K562 (cell line): ENCODE results near the gene ST7. TPM values are rescaled to one million over a fixed set of nuclear protein-coding genes. Genes with fewer than 3 reads are reported as not detected.

Experiments
- ATAC-seq: fragments of 200-7000 bp; cut with Tn5 transposase; 3 replicates; pipeline ENCODE4 v1.9.1; 2020; ENCODE audit warnings: moderate library complexity
- BruUV-seq: library from RNA; stranded (reverse); fragments of 400-500 nt; replicated peaks from 2 replicates; lab custom pipeline; 2021; lab: Mats Ljungman, UMichigan
- CTCF ChIA-PET: fragments of 300-600 bp; formaldehyde crosslinking; extraction: SDS; loops from one replicate; lab custom pipeline; 2021; ENCODE audit warnings: low intra/inter-chr PET ratio; lab: Yijun Ruan, JAX
- POLR2A ChIA-PET: fragments of 300-600, 350-650 bp; sonication (Branson Sonifier 250); formaldehyde crosslinking; extraction: SDS; loops from one replicate; lab custom pipeline; 2021; ENCODE audit warnings: antibody characterized with exemption, inconsistent platforms; lab: Yijun Ruan, JAX
- DNase-seq, 4 experiments: peaks; one replicate each; pipeline versions ENCODE4 v3.0.0 to v3.0.0-alpha.2; 2011 to 2018; ENCODE audit warnings: low spot score in 3 of 4, mixed read lengths in 3 of 4; ENCODE audit errors: extremely low read depth in 1 of 4
- FAIRE-seq: peaks from 2 replicates; lab custom pipeline; 2011; peaks lifted over from hg19 to GRCh38; lab: Jason Lieb, UNC
- H2AFZ ChIP-seq: 2 replicates; pipeline ENCODE4 v1.6.0; 2011; ENCODE audit warnings: low read depth, low read length, control low read depth, inconsistent platforms
- H3K27ac ChIP-seq: fragments of 200-600 bp; 3 replicates; pipeline ENCODE4 v1.8.0; 2011; ENCODE audit warnings: low read depth, mild to moderate bottlenecking, control low read depth, inconsistent platforms, low read length, moderate library complexity, mixed read lengths; ENCODE audit errors: extremely low read depth
- H3K27me3 ChIP-seq, 2 experiments: fragments of 300-600 bp in 1 of 2; 2 replicates in 1 of 2; 3 replicates in 1 of 2; pipeline versions ENCODE4 v1.6.0 to v1.8.0; 2011; ENCODE audit warnings: inconsistent platforms in 2 of 2, low read length in 2 of 2, mild to moderate bottlenecking in 1 of 2, mixed read lengths in 1 of 2, moderate library complexity in 1 of 2; ENCODE audit not compliant: control insufficient read depth in 2 of 2, insufficient read depth in 2 of 2
- H3K36me3 ChIP-seq: fragments of 300-600 bp; 3 replicates; pipeline ENCODE4 v1.8.0; 2011; ENCODE audit warnings: mild to moderate bottlenecking, low read length, inconsistent platforms; ENCODE audit not compliant: control insufficient read depth, insufficient read depth
- H3K4me1 ChIP-seq, 2 experiments: fragments of 200-600 bp in 1 of 2; replicated peaks in 1 of 2; 2 replicates in 1 of 2; 3 replicates in 1 of 2; pipeline versions ENCODE4 v1.5.1 to v1.8.0; 2011; ENCODE audit warnings: inconsistent platforms in 2 of 2, low read length in 2 of 2, mild to moderate bottlenecking in 1 of 2, mixed read lengths in 1 of 2, moderate library complexity in 1 of 2; ENCODE audit not compliant: control insufficient read depth in 2 of 2, insufficient read depth in 2 of 2
- H3K4me2 ChIP-seq: 2 replicates; pipeline ENCODE4 v1.6.1; 2011; ENCODE audit warnings: low read length, control low read depth, inconsistent platforms, mixed read lengths; ENCODE audit not compliant: insufficient read depth
- H3K4me3 ChIP-seq: fragments of 200-600 bp; sonication (generic), shearing (Covaris generic); 2 replicates; pipeline ENCODE4 v1.5.1; 2016; ENCODE audit warnings: control low read depth, inconsistent platforms
- H3K79me2 ChIP-seq: fragments of 200-600 bp; 3 replicates; pipeline ENCODE4 v1.8.0; 2011; ENCODE audit warnings: low read length, inconsistent platforms; ENCODE audit not compliant: control insufficient read depth, insufficient read depth
- H3K9ac ChIP-seq, 2 experiments: 2 replicates each; pipeline versions ENCODE4 v1.6.0 to v1.6.1; 2011; ENCODE audit warnings: low read depth in 2 of 2, low read length in 2 of 2, control low read depth in 1 of 2, inconsistent platforms in 1 of 2, mild to moderate bottlenecking in 1 of 2, mixed read lengths in 1 of 2; ENCODE audit not compliant: insufficient read depth in 1 of 2
- H3K9me1 ChIP-seq: one replicate; pipeline ENCODE4 v1.6.0; 2011; ENCODE audit warnings: inconsistent platforms, mild to moderate bottlenecking, low read length, moderate library complexity; ENCODE audit not compliant: control insufficient read depth, insufficient read depth
- H3K9me3 ChIP-seq: replicated peaks from 2 replicates; pipeline ENCODE4 v1.5.1; 2011; ENCODE audit warnings: low read depth, low read length, inconsistent platforms; ENCODE audit not compliant: control insufficient read depth, insufficient read depth
- H4K20me1 ChIP-seq: replicated peaks from 2 replicates; pipeline ENCODE4 v1.6.1; 2011; ENCODE audit warnings: low read length, inconsistent platforms, mixed read lengths; ENCODE audit not compliant: control insufficient read depth, insufficient read depth
- ETV6 ChIP-seq, 3 experiments: fragments of 150-350 bp in 1 of 3; sonication (generic) in 1 of 3; formaldehyde crosslinking in 1 of 3; IDR thresholded peaks; 2 replicates each; pipeline versions ENCODE4 v1.6.1 to v1.8.0; 2014 to 2022; ENCODE audit warnings: borderline replicate concordance in 2 of 3, low read depth in 2 of 3, antibody characterized with exemption in 1 of 3, low read length in 1 of 3, mild to moderate bottlenecking in 1 of 3, missing genetic modification reagents in 1 of 3
- GTF2A2 ChIP-seq: IDR thresholded peaks from 2 replicates; pipeline ENCODE4 v1.6.1; 2016; ENCODE audit warnings: mild to moderate bottlenecking, missing genetic modification characterization, missing compliant biosample characterization
- MCM3 ChIP-seq: fragments of 450-650 bp; IDR thresholded peaks from 2 replicates; pipeline ENCODE4 v1.6.1; 2016
- POLR2H ChIP-seq: IDR thresholded peaks from 2 replicates; pipeline ENCODE4 v1.6.1; 2016; ENCODE audit warnings: missing genetic modification characterization, low read depth, mild to moderate bottlenecking, control low read depth, missing compliant biosample characterization, moderate library complexity
- POU5F1 ChIP-seq: fragments of 150-350 bp; IDR thresholded peaks from 2 replicates; pipeline ENCODE4 v1.6.1; 2014; ENCODE audit warnings: borderline replicate concordance, low read length, low read depth, mild to moderate bottlenecking; ENCODE audit not compliant: partially characterized antibody
- ZC3H11A ChIP-seq: IDR thresholded peaks from 2 replicates; pipeline ENCODE4 v1.6.1; 2012; ENCODE audit warnings: low read depth, low read length, improper control_type of control experiment
- ZNF436 ChIP-seq: fragments of 250-450, 450-650 bp; sonication (Bioruptor Pico); formaldehyde crosslinking; IDR thresholded peaks from 2 replicates; pipeline ENCODE4 v1.7.0; 2020; ENCODE audit warnings: mild to moderate bottlenecking
- ZNF76 ChIP-seq: fragments of 250-450 bp; sonication (Bioruptor Pico); IDR thresholded peaks from 2 replicates; pipeline ENCODE4 v1.4.0; 2020; ENCODE audit warnings: mild to moderate bottlenecking, moderate library complexity, borderline replicate concordance
- ZSCAN32 ChIP-seq: fragments of 450-650 bp; formaldehyde crosslinking; IDR thresholded peaks from 2 replicates; pipeline ENCODE4 v1.4.0; 2020; ENCODE audit warnings: mild to moderate bottlenecking, moderate library complexity
- WGBS: fragments of 100-300 bp; shearing (Covaris generic); methylation state at CpG from one replicate; pipeline ENCODE4 v1.1.6; 2016; ENCODE audit warnings: low coverage, mixed read lengths; ENCODE audit not compliant: insufficient coverage; ENCODE audit errors: missing lambda C conversion rate; 5-methylcytosine and 5-hydroxymethylcytosine counted together
- in situ Hi-C: fragments of 300-500 bp; cut with MboI; formaldehyde crosslinking; loops from 4 replicates; pipeline ENCODE4 v1.15.0; 2018; ENCODE audit warnings: inconsistent platforms, mixed read lengths
- intact Hi-C: fragments of 100-400 bp; cut with micrococcal nuclease; formaldehyde crosslinking; loops from 2 replicates; pipeline ENCODE4 v1.14.2; 2022
- polyA plus RNA-seq, 8 experiments: library from polyadenylated mRNA; depleted of rRNA in 4 of 8; stranded (reverse) in 5 of 8; unstranded in 3 of 8; fragments of >200 nt; fragmentation: Nextera tagmentation in 2 of 8; fragmentation: Illumina TruSeq in 1 of 8; extraction: Ambion mirVana in 2 of 8; extraction: Trizol in 1 of 8; gene quantifications; 2 replicates each; pipeline versions ENCODE4 v1.2.1 to v1.2.3, GENCODE V29; 2011 to 2014; ENCODE audit warnings: inconsistent platforms in 1 of 8, missing spikeins in 1 of 8
- total RNA-seq, 7 experiments: library from RNA; depleted of rRNA in 6 of 7; stranded (reverse); fragments of >200 nt in 6 of 7; fragmentation: Illumina TruSeq in 2 of 7; extraction: Trizol in 2 of 7; gene quantifications; 2 replicates each; pipeline versions ENCODE4 v1.2.1 to v1.2.3, GENCODE V29; 2011 to 2021; ENCODE audit warnings: low replicate concordance in 1 of 7
- TF ChIP-seq, protein P1 (sequence below): sonication (generic); formaldehyde crosslinking; IDR thresholded peaks from 2 replicates; pipeline ENCODE4 v1.8.0; 2022; ENCODE audit warnings: mild to moderate bottlenecking, missing genetic modification reagents
- TF ChIP-seq, protein P2 (sequence below), 2 experiments: fragments of 150-350 bp in 1 of 2; IDR thresholded peaks; 2 replicates each; pipeline ENCODE4 v1.6.1; 2012 to 2016; ENCODE audit warnings: low read depth in 2 of 2, low read length in 2 of 2, mild to moderate bottlenecking in 1 of 2, moderate library complexity in 1 of 2
- TF ChIP-seq, protein P3 (sequence below): fragments of 450-650 bp; IDR thresholded peaks from 2 replicates; pipeline ENCODE4 v1.7.1; 2018; ENCODE audit warnings: mild to moderate bottlenecking, low read depth; ENCODE audit not compliant: partially characterized antibody

Gene ST7
- total and polyA plus RNA-seq, 9 of the 15 experiments (the other 6 are each of a cell fraction or from before 2014, with no cell fraction given), result 23.9 to 56.3 (median 36.9) TPM

DNA sequence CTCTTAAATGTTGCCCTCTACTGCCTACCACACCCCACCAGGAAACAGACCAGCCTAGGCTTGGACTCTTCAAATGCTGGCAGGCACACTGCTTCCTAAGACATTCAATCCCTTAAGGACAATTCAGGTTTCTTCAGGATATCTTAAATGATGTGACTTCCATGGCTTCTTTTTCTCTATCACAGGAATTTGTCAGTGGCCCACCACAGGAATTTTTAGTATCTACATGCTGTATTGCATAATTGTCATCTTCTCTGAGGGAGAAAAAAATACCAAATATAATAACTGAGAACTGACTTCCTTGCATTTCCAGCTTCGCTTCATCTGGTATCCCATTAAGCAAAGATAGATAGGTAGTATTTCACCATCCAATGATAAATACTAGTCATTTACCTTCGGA is 240.3 kb downstream of the ST7 start:
- no TSS peak for BruUV-seq
- no peak for FAIRE-seq
- no peaks in the 10 kb centered on the region for H4K20me1 ChIP-seq
- DNase-seq, result no peak
- ATAC-seq, result no peak; the same call in 2 of the 3 replicates
- 86% methylated on average over 2 of the region's 2 CpGs for WGBS
- ChIA-PET CTCF (no interaction called here), POLR2A (interaction anchor here (0.7 to 1.2 kb wide), 2 partner anchors 9 to 11 kb away, joined by 3 read pairs; no protein-coding TSS in a partner anchor)
- no peak overlapping the region for H3K4me2 ChIP-seq
- H3K36me3 ChIP-seq, result peaks cover 78% of the 10 kb centered on the region
- no peaks in the 10 kb centered on the region for H3K9me1 ChIP-seq
- H2AFZ ChIP-seq, result no peak overlapping the region
- H3K9ac ChIP-seq, result no peak overlapping the region
- H3K9me3 ChIP-seq, result no peaks in the 10 kb centered on the region
- intact Hi-C loops, result no loop called here
- H3K4me3 ChIP-seq, result no peak overlapping the region
- H3K27me3 ChIP-seq, result no peaks in the 10 kb centered on the region
- H3K4me1 ChIP-seq, result no peaks in the 10 kb centered on the region
- in situ Hi-C loops, result no loop called here
- no peak overlapping the region for H3K27ac ChIP-seq
- no peaks in the 10 kb centered on the region for H3K79me2 ChIP-seq
- TF ChIP-seq, protein P1, sequence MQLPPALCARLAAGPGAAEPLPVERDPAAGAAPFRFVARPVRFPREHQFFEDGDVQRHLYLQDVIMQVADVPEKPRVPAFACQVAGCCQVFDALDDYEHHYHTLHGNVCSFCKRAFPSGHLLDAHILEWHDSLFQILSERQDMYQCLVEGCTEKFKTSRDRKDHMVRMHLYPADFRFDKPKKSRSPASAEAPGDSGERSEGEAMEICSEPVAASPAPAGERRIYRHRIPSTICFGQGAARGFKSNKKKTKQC (CRISPR knock-in tag), result no peak
- TF ChIP-seq ZNF76 (CRISPR knock-in tag) (no peak), ZNF436 (CRISPR knock-in tag) (no peak), POLR2H (tag) (no peak), GTF2A2 (no peak), POU5F1 (no peak), ZC3H11A (no peak), MCM3 (no peak), ETV6 (IDR thresholded peaks at IDR 0.05; ENCODE audit: borderline replicate concordance in 1 of 2, low read depth in 2 of 2, low read length in 1 of 2) (no peak), ETV6 (CRISPR knock-in tag; IDR thresholded peaks at IDR 0.05; ENCODE audit: borderline replicate concordance) (no peak), ZSCAN32 (no peak)
- TF ChIP-seq, protein P2, sequence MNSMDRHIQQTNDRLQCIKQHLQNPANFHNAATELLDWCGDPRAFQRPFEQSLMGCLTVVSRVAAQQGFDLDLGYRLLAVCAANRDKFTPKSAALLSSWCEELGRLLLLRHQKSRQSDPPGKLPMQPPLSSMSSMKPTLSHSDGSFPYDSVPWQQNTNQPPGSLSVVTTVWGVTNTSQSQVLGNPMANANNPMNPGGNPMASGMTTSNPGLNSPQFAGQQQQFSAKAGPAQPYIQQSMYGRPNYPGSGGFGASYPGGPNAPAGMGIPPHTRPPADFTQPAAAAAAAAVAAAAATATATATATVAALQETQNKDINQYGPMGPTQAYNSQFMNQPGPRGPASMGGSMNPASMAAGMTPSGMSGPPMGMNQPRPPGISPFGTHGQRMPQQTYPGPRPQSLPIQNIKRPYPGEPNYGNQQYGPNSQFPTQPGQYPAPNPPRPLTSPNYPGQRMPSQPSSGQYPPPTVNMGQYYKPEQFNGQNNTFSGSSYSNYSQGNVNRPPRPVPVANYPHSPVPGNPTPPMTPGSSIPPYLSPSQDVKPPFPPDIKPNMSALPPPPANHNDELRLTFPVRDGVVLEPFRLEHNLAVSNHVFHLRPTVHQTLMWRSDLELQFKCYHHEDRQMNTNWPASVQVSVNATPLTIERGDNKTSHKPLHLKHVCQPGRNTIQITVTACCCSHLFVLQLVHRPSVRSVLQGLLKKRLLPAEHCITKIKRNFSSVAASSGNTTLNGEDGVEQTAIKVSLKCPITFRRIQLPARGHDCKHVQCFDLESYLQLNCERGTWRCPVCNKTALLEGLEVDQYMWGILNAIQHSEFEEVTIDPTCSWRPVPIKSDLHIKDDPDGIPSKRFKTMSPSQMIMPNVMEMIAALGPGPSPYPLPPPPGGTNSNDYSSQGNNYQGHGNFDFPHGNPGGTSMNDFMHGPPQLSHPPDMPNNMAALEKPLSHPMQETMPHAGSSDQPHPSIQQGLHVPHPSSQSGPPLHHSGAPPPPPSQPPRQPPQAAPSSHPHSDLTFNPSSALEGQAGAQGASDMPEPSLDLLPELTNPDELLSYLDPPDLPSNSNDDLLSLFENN (IDR thresholded peaks at IDR 0.05; ENCODE audit: low read depth in 2 of 2, low read length in 2 of 2), result no peak
- TF ChIP-seq, protein P3, sequence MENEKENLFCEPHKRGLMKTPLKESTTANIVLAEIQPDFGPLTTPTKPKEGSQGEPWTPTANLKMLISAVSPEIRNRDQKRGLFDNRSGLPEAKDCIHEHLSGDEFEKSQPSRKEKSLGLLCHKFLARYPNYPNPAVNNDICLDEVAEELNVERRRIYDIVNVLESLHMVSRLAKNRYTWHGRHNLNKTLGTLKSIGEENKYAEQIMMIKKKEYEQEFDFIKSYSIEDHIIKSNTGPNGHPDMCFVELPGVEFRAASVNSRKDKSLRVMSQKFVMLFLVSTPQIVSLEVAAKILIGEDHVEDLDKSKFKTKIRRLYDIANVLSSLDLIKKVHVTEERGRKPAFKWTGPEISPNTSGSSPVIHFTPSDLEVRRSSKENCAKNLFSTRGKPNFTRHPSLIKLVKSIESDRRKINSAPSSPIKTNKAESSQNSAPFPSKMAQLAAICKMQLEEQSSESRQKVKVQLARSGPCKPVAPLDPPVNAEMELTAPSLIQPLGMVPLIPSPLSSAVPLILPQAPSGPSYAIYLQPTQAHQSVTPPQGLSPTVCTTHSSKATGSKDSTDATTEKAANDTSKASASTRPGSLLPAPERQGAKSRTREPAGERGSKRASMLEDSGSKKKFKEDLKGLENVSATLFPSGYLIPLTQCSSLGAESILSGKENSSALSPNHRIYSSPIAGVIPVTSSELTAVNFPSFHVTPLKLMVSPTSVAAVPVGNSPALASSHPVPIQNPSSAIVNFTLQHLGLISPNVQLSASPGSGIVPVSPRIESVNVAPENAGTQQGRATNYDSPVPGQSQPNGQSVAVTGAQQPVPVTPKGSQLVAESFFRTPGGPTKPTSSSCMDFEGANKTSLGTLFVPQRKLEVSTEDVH, result no peak
